Loucy (cell line): ENCODE data around the gene LRRC55.

Experiments
- H2AFZ ChIP-seq: fragments of 200-600 bp; sonication (generic); 2 replicates; pipeline ENCODE4 v1.6.0; 2016; ENCODE audit warnings: antibody characterized with exemption, mild to moderate bottlenecking, low read length, moderate library complexity
- H3F3A ChIP-seq: fragments of 200-600 bp; 2 replicates; pipeline ENCODE4 v1.6.0; 2016; ENCODE audit warnings: antibody characterized with exemption, low read depth, mild to moderate bottlenecking
- H3K27me3 ChIP-seq: fragments of 200-600 bp; sonication (generic); 2 replicates; pipeline ENCODE4 v1.6.1; 2014; ENCODE audit warnings: low read length, mild to moderate bottlenecking; ENCODE audit not compliant: insufficient read depth, poor library complexity, severe bottlenecking
- H3K36me3 ChIP-seq: fragments of 200-600 bp; sonication (generic); 2 replicates; pipeline ENCODE4 v1.6.1; 2016; ENCODE audit warnings: low read length; ENCODE audit not compliant: insufficient read depth
- H3K4me1 ChIP-seq: fragments of 200-600 bp; sonication (generic); 2 replicates; pipeline ENCODE4 v1.5.1; 2014; ENCODE audit warnings: low read length, mild to moderate bottlenecking; ENCODE audit not compliant: insufficient read depth, poor library complexity, severe bottlenecking
- H3K4me2 ChIP-seq: fragments of 200-600 bp; sonication (generic); 2 replicates; pipeline ENCODE4 v1.6.0; 2014; ENCODE audit warnings: antibody characterized with exemption, low read length, low read depth, mild to moderate bottlenecking; ENCODE audit not compliant: poor library complexity, severe bottlenecking
- H3K4me3 ChIP-seq: fragments of 200-600 bp; sonication (generic); 2 replicates; pipeline ENCODE4 v1.5.1; 2014; ENCODE audit warnings: low read length, mild to moderate bottlenecking, mixed read lengths; ENCODE audit not compliant: poor library complexity, severe bottlenecking
- H3K79me2 ChIP-seq: fragments of 200-600 bp; sonication (generic); 2 replicates; pipeline ENCODE4 v1.6.1; 2014; ENCODE audit warnings: low read length; ENCODE audit not compliant: insufficient read depth
- H3K9ac ChIP-seq: fragments of 200-600 bp; sonication (generic); 2 replicates; pipeline ENCODE4 v1.6.0; 2014; ENCODE audit warnings: mild to moderate bottlenecking, low read depth, low read length, moderate library complexity; ENCODE audit not compliant: poor library complexity, severe bottlenecking
- H3K9me2 ChIP-seq: fragments of 200-600 bp; sonication (generic); replicated peaks from 2 replicates; pipeline ENCODE4 v1.6.1; 2016; ENCODE audit warnings: low read depth, low read length, mixed read lengths
- H3K9me3 ChIP-seq: fragments of 200-600 bp; sonication (generic); 2 replicates; pipeline ENCODE4 v1.6.1; 2014; ENCODE audit warnings: mild to moderate bottlenecking, antibody characterized with exemption, low read length, low read depth; ENCODE audit not compliant: insufficient read depth
- H4K20me1 ChIP-seq: fragments of 200-600 bp; sonication (generic); 2 replicates; pipeline ENCODE4 v1.6.0; 2014; ENCODE audit warnings: antibody characterized with exemption, low read length, mild to moderate bottlenecking; ENCODE audit not compliant: insufficient read depth, poor library complexity, severe bottlenecking
- EZH2phosphoT487 ChIP-seq: fragments of 200-600 bp; IDR thresholded peaks from 2 replicates; pipeline ENCODE4 v1.6.1; 2018; ENCODE audit warnings: antibody characterized with exemption, mild to moderate bottlenecking, moderate library complexity, borderline replicate concordance
- TF ChIP-seq, protein P1 (sequence below): fragments of 200-600 bp; sonication (generic); conservative IDR thresholded peaks from 2 replicates; pipeline ENCODE4 v1.5.1; 2014; ENCODE audit warnings: mild to moderate bottlenecking, antibody characterized with exemption, low read length

The LRRC55 gene

DNA sequence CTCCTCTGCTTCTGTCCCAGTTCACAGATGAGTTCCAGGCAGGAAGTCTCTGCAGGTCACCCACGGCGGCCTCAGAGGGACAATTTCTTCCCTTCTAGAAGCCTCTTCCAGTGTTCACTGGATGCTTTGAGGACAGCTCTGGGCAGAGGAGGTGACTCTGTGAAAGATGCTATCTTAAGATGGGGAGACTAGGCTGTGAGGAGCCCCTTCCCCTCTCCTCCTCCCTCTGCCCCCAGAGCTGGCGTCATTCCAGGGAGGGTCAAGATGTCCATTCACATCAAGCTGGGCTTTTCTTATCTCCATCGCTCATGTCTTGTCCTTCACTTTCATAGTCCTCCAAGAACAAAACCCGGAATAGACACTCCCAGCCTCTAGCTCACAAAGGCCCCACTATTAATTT, 51.9 kb downstream of the LRRC55 start:
- TF ChIP-seq, protein P1, sequence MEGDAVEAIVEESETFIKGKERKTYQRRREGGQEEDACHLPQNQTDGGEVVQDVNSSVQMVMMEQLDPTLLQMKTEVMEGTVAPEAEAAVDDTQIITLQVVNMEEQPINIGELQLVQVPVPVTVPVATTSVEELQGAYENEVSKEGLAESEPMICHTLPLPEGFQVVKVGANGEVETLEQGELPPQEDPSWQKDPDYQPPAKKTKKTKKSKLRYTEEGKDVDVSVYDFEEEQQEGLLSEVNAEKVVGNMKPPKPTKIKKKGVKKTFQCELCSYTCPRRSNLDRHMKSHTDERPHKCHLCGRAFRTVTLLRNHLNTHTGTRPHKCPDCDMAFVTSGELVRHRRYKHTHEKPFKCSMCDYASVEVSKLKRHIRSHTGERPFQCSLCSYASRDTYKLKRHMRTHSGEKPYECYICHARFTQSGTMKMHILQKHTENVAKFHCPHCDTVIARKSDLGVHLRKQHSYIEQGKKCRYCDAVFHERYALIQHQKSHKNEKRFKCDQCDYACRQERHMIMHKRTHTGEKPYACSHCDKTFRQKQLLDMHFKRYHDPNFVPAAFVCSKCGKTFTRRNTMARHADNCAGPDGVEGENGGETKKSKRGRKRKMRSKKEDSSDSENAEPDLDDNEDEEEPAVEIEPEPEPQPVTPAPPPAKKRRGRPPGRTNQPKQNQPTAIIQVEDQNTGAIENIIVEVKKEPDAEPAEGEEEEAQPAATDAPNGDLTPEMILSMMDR = no peak
- no peak for TF ChIP-seq EZH2phosphoT487
- no peak overlapping the region for H3K4me2 ChIP-seq
- H3K36me3 ChIP-seq = no peaks in the 10 kb centered on the region
- H3F3A ChIP-seq = no peaks in the 10 kb centered on the region
- H3K9me2 ChIP-seq = no peaks in the 10 kb centered on the region
- H3K9ac ChIP-seq = no peak overlapping the region
- no peaks in the 10 kb centered on the region for H3K9me3 ChIP-seq
- H3K27me3 ChIP-seq = no peaks in the 10 kb centered on the region
- no peak overlapping the region for H3K4me3 ChIP-seq
- no peaks in the 10 kb centered on the region for H3K79me2 ChIP-seq
- peaks cover 6% of the 10 kb centered on the region for H3K4me1 ChIP-seq
- H4K20me1 ChIP-seq = no peaks in the 10 kb centered on the region
- H2AFZ ChIP-seq = no peak overlapping the region

DNA sequence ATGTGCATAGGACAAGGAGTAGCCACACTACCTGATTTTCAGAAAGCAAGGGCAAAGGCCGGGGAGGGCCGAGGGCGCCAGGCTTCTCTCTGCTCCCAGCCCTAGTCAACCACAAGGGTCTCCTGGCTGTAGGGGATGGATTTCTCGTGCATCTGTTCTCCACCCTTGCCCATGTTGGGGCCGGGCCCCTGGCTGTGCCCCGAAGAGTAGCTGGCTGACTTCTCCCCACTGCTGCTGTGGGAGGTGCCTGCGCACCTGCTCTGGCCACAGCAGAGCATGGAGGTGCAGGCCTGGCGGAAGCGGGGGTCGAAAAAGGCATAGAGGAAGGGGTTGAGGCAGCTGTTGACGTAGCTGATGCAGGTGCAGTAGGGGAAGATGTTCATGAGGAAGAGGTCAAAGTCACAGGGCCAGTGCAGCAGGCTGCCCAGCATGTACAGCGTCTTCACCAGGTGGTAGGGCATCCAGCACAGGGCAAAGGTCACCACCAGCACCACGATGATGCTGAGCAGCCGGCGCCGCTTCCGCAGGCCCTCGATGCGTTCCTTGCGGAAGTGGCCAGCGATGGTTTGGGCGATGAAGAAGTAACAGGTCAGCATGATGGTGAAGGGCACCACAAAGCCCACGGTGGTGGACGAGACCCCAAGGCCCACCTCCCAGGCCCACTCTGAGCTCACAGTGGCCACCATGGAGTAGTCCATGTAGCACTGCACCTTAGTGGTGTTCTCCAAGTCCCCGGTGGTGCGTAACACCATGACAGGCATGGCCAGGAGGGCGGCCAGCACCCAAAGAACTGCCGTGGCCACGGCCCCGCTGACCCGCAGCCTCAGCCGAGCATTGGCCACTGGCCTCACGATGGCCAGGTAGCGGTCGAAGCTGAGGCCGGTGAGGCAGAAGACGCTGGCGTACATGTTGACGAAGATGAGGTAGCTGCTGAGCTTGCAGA, 54.3 kb downstream of the LRRC55 start:
- TF ChIP-seq, protein P1 = no peak
- no peak for TF ChIP-seq EZH2phosphoT487
- Histone ChIP-seq H3K36me3 (no peaks in the 10 kb centered on the region), H4K20me1 (no peaks in the 10 kb centered on the region), H3K4me3 (no peak overlapping the region), H3K9ac (no peak overlapping the region), H3K27me3 (no peaks in the 10 kb centered on the region), H3K4me2 (no peak overlapping the region), H3K4me1 (peaks cover 6% of the 10 kb centered on the region), H3K9me3 (no peaks in the 10 kb centered on the region), H2AFZ (no peak overlapping the region), H3F3A (no peaks in the 10 kb centered on the region), H3K9me2 (no peaks in the 10 kb centered on the region), H3K79me2 (no peaks in the 10 kb centered on the region)

DNA sequence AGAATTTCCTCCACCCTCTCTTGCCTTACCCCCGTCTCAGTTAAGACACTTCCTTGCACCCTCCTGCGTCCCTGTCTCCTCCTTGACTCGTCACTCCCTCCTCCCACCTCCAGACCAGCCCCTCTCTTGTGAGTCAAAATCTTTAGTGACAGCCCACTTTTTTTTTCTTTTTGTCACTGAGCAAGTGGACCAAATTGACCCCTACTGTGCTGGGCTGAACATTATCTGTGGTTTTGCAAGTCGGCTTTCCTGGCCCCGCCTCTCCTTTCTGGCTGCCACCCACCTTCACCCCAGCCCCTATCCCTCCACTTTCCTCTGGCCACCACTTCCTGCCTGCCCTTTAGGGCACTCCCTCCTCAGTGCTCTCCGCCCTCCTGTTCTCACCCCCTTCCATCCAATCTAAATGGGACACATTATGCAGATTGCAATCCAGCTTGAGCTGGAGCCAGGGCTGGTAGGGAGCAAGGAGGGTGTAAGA, 55.5 kb downstream of the LRRC55 start, which contains the start of gene APLNR:
Gene APLNR (minus strand): TSS at position 47 of the 478 bp plus-strand sequence. CDS start 246 bp downstream, outside the sequence.
- Histone ChIP-seq H3K27me3 (no peaks in the 10 kb centered on the region), H2AFZ (peak within 1 kb of the TSS; percentile 58; the same call in 1 of the 2 replicates), H3K79me2 (no peaks in the 10 kb centered on the region), H3K36me3 (no peaks in the 10 kb centered on the region), H3K4me2 (peak within 1 kb of the TSS; percentile 32), H3K9me2 (no peaks in the 10 kb centered on the region), H3K9ac (no peak within 1 kb of the TSS), H3K4me1 (peaks cover 6% of the 10 kb centered on the region), H3F3A (no peaks in the 10 kb centered on the region), H4K20me1 (no peaks in the 10 kb centered on the region), H3K9me3 (no peaks in the 10 kb centered on the region), H3K4me3 (no peak within 1 kb of the TSS)
- no peak for TF ChIP-seq EZH2phosphoT487
- TF ChIP-seq, protein P1 = no peak
